ENCODE data around the gene TPD52L1.

- TF ChIP-seq CTCF (IDR thresholded peaks at IDR 0.05) (no peak), ELF4 (CRISPR knock-in tag; IDR thresholded peaks at IDR 0.05; ENCODE audit: low read depth) (no peak), NFYB (CRISPR knock-in tag; conservative IDR thresholded peaks at IDR 0.05; ENCODE audit: low read depth) (no peak), STAT6 (CRISPR knock-in tag; conservative IDR thresholded peaks at IDR 0.05; ENCODE audit: low read depth) (no peak), NR1H2 (CRISPR knock-in tag; IDR thresholded peaks at IDR 0.05) (no peak), NR2C2 (CRISPR knock-in tag; IDR thresholded peaks at IDR 0.05) (no peak)
Measured at GRCh38 chr6:125277838-125278237, 124.3 kb downstream of the TPD52L1 start.

Data from WTC11 (cell line).